SH-SY5Y (cell line): ENCODE measurements around the gene SIAH3.

Experiments used
- GATA2 ChIP-seq: IDR thresholded peaks from 2 replicates; pipeline ENCODE4 v1.6.1; 2011; ENCODE audit warnings: mild to moderate bottlenecking, low read depth, low read length
- GATA3 ChIP-seq: IDR thresholded peaks from 2 replicates; pipeline ENCODE4 v1.6.1; 2011; ENCODE audit warnings: low read depth, mild to moderate bottlenecking, low read length, moderate library complexity

SIAH3 gene

GRCh38 chr13:45875951-45876350, 24.4 kb upstream of the SIAH3 start:
- TF ChIP-seq GATA2: no peak
- no peak for TF ChIP-seq GATA3

GRCh38 chr13:45873491-45874325, 22.2 kb upstream of the SIAH3 start:
- TF ChIP-seq GATA3 (no peak), GATA2 (no peak)

GRCh38 chr13:45872566-45872965, 21.0 kb upstream of the SIAH3 start:
- TF ChIP-seq GATA2 (no peak), GATA3 (no peak)

GRCh38 chr13:45870232-45870631, 18.7 kb upstream of the SIAH3 start:
- TF ChIP-seq GATA3: no peak

- no peak for TF ChIP-seq GATA3
- no peak for TF ChIP-seq GATA2
Measured at GRCh38 chr13:45865414-45865813, 13.9 kb upstream of the SIAH3 start.

- TF ChIP-seq GATA2: peak; percentile 59; the same call in 1 of the 2 replicates
- TF ChIP-seq GATA3: no peak
Measured at GRCh38 chr13:45863709-45864590, 12.4 kb upstream of the SIAH3 start.

- TF ChIP-seq GATA3 (no peak), GATA2 (no peak)
Measured at GRCh38 chr13:45861322-45861721, 9.8 kb upstream of the SIAH3 start.

- TF ChIP-seq GATA3 (no peak), GATA2 (no peak)
Measured at GRCh38 chr13:45860240-45860639, 8.7 kb upstream of the SIAH3 start.

GRCh38 chr13:45859705-45860104, 8.2 kb upstream of the SIAH3 start:
- TF ChIP-seq GATA2 (no peak), GATA3 (no peak)

- TF ChIP-seq GATA2 (no peak), GATA3 (no peak)
Measured at GRCh38 chr13:45852494-45852893, 941 bp upstream of the SIAH3 start.

- no peak for TF ChIP-seq GATA3
- TF ChIP-seq GATA2: peak; percentile 64
Measured at GRCh38 chr13:45851956-45852355, 403 bp upstream of the SIAH3 start.

GRCh38 chr13:45850027-45850613, 1.4 kb downstream of the SIAH3 start:
- TF ChIP-seq GATA2 (no peak), GATA3 (no peak)

GRCh38 chr13:45849408-45849807, 2.1 kb downstream of the SIAH3 start:
- TF ChIP-seq GATA3: no peak
- TF ChIP-seq GATA2: no peak

GRCh38 chr13:45847554-45848224, 3.9 kb downstream of the SIAH3 start:
- TF ChIP-seq GATA3: no peak
- no peak for TF ChIP-seq GATA2
